H1 (cell line): Measurements from ENCODE around the gene AICDA. TPM values are rescaled to one million over a fixed set of nuclear protein-coding genes. Genes with fewer than 3 reads are reported as not detected.

ENCODE experiments used
- CTCF ChIA-PET: fragments of 300-600 bp; sonication (Branson Sonifier 250); formaldehyde crosslinking; loops from one replicate; lab custom pipeline; 2021; ENCODE audit not compliant: partially characterized antibody; lab: Charles Lee
- POLR2A ChIA-PET: fragments of 300-600 bp; sonication (Branson Sonifier 250); formaldehyde crosslinking; loops from one replicate; lab custom pipeline; 2021; ENCODE audit warnings: inconsistent platforms; ENCODE audit not compliant: partially characterized antibody; lab: Charles Lee
- DNase-seq, 2 experiments: peaks; one replicate each; pipeline versions ENCODE4 v3.0.0 to v3.0.0-alpha.2; 2010 to 2022; ENCODE audit warnings: low spot score in 2 of 2, low read depth in 1 of 2, mixed read lengths in 1 of 2
- FAIRE-seq: peaks from 2 replicates; lab custom pipeline; 2011; peaks lifted over from hg19 to GRCh38; lab: Jason Lieb, UNC
- H2AFZ ChIP-seq: 2 replicates; pipeline ENCODE4 v1.8.1; 2012; ENCODE audit warnings: low read length, inconsistent platforms
- H2AK5ac ChIP-seq: 2 replicates; pipeline ENCODE4 v1.6.1; 2013; ENCODE audit warnings: low read depth, low read length
- H2BK120ac ChIP-seq: replicated peaks from 2 replicates; pipeline ENCODE3; 2013; ENCODE audit warnings: low read depth, low read length, inconsistent platforms
- H2BK12ac ChIP-seq: 2 replicates; pipeline ENCODE4 v1.6.1; 2013; ENCODE audit warnings: low read depth, low read length
- H2BK15ac ChIP-seq: 2 replicates; pipeline ENCODE4 v1.6.1; 2013; ENCODE audit warnings: low read length
- H2BK20ac ChIP-seq: 2 replicates; pipeline ENCODE4 v1.6.1; 2013; ENCODE audit warnings: low read length
- H2BK5ac ChIP-seq: 2 replicates; pipeline ENCODE4 v1.6.1; 2013; ENCODE audit warnings: low read depth, low read length
- H3K14ac ChIP-seq: 2 replicates; pipeline ENCODE4 v1.6.1; 2013; ENCODE audit warnings: inconsistent platforms; ENCODE audit not compliant: insufficient read length
- H3K18ac ChIP-seq: 2 replicates; pipeline ENCODE4 v1.6.1; 2013; ENCODE audit warnings: low read length; ENCODE audit errors: extremely low read depth
- H3K23ac ChIP-seq: 2 replicates; pipeline ENCODE4 v1.6.1; 2013; ENCODE audit warnings: inconsistent platforms; ENCODE audit not compliant: insufficient read length
- H3K23me2 ChIP-seq: 2 replicates; pipeline ENCODE4 v1.6.1; 2013; ENCODE audit warnings: low read depth, low read length
- H3K27ac ChIP-seq: 2 replicates; pipeline ENCODE4 v1.6.1; 2011; ENCODE audit warnings: low read depth, low read length, inconsistent platforms
- H3K27me3 ChIP-seq, 4 experiments: replicated peaks in 1 of 4; 1 replicate in 1 of 4; 2 replicates in 3 of 4; pipeline versions ENCODE4 v1.6.1 to v1.8.1; 2011 to 2013; ENCODE audit warnings: low read length in 3 of 4, mild to moderate bottlenecking in 3 of 4, inconsistent platforms in 2 of 4, mixed read lengths in 2 of 4, moderate library complexity in 1 of 4; ENCODE audit not compliant: control insufficient read depth in 3 of 4, insufficient read depth in 3 of 4; ENCODE audit errors: extremely low read depth in 1 of 4
- H3K36me3 ChIP-seq, 4 experiments: 2 replicates each; pipeline versions ENCODE4 v1.6.1 to v1.8.1; 2011 to 2013; ENCODE audit warnings: mild to moderate bottlenecking in 4 of 4, low read length in 3 of 4, moderate library complexity in 2 of 4, control low read depth in 1 of 4, inconsistent platforms in 1 of 4; ENCODE audit not compliant: insufficient read depth in 4 of 4, control insufficient read depth in 2 of 4
- H3K4ac ChIP-seq: replicated peaks from 2 replicates; pipeline ENCODE3; 2013; ENCODE audit warnings: low read length, low read depth, mixed read lengths, inconsistent platforms; ENCODE audit not compliant: insufficient read length
- H3K4me1 ChIP-seq, 4 experiments: replicated peaks in 1 of 4; 1 replicate in 1 of 4; 2 replicates in 3 of 4; pipeline versions ENCODE4 v1.6.1 to v1.8.1; 2011 to 2013; ENCODE audit warnings: low read length in 3 of 4, inconsistent platforms in 2 of 4, mixed read lengths in 1 of 4; ENCODE audit not compliant: insufficient read depth in 4 of 4, control insufficient read depth in 3 of 4
- H3K4me2 ChIP-seq, 2 experiments: 2 replicates each; pipeline versions ENCODE4 v1.6.1 to v1.8.1; 2011 to 2013; ENCODE audit warnings: low read depth in 2 of 2, low read length in 2 of 2, control low read depth in 1 of 2, inconsistent platforms in 1 of 2, mild to moderate bottlenecking in 1 of 2; ENCODE audit not compliant: insufficient read depth in 1 of 2
- H3K4me3 ChIP-seq, 4 experiments: fragments of 200-600, 300-600 bp in 1 of 4; sonication (generic), shearing (Covaris generic), sonication (Bioruptor Twin) in 1 of 4; 2 replicates each; pipeline versions ENCODE4 v1.5.1 to v1.8.1; 2011 to 2016; ENCODE audit warnings: low read length in 4 of 4, low read depth in 3 of 4, control low read depth in 2 of 4, inconsistent platforms in 2 of 4, mild to moderate bottlenecking in 2 of 4, mixed read lengths in 1 of 4, moderate library complexity in 1 of 4; ENCODE audit not compliant: insufficient read depth in 2 of 4; ENCODE audit errors: extremely low read depth in 1 of 4
- H3K56ac ChIP-seq: replicated peaks from 2 replicates; pipeline ENCODE3; 2013; ENCODE audit warnings: low read depth, mild to moderate bottlenecking, mixed read lengths, low read length, inconsistent platforms; ENCODE audit not compliant: insufficient read length
- H3K79me1 ChIP-seq: 2 replicates; pipeline ENCODE4 v1.6.1; 2013; ENCODE audit warnings: low read depth, low read length, control low read depth
- H3K79me2 ChIP-seq, 2 experiments: 2 replicates each; pipeline versions ENCODE4 v1.6.1 to v1.8.1; 2012 to 2013; ENCODE audit warnings: low read length in 2 of 2, mild to moderate bottlenecking in 2 of 2, inconsistent platforms in 1 of 2; ENCODE audit not compliant: insufficient read depth in 2 of 2, control insufficient read depth in 1 of 2
- H3K9ac ChIP-seq, 4 experiments: replicated peaks in 1 of 4; 1 replicate in 1 of 4; 2 replicates in 3 of 4; pipeline versions ENCODE4 v1.6.1 to v1.8.1; 2011 to 2013; ENCODE audit warnings: low read depth in 3 of 4, low read length in 3 of 4, control low read depth in 2 of 4, mild to moderate bottlenecking in 2 of 4, moderate library complexity in 2 of 4, inconsistent platforms in 1 of 4; ENCODE audit errors: extremely low read depth in 1 of 4
- H3K9me3 ChIP-seq, 2 experiments: 2 replicates each; pipeline versions ENCODE4 v1.6.1 to v1.8.1; 2012 to 2013; ENCODE audit warnings: mild to moderate bottlenecking in 2 of 2, moderate library complexity in 2 of 2, control low read depth in 1 of 2, inconsistent platforms in 1 of 2, low read depth in 1 of 2, low read length in 1 of 2, mixed read lengths in 1 of 2; ENCODE audit not compliant: insufficient read depth in 2 of 2
- H4K20me1 ChIP-seq, 2 experiments: replicated peaks in 1 of 2; 2 replicates each; pipeline versions ENCODE3 to v1.8.1; 2011 to 2013; ENCODE audit warnings: inconsistent platforms in 2 of 2, low read length in 2 of 2, mild to moderate bottlenecking in 1 of 2; ENCODE audit not compliant: insufficient read depth in 2 of 2, control insufficient read depth in 1 of 2
- H4K5ac ChIP-seq: 2 replicates; pipeline ENCODE4 v1.6.1; 2013; ENCODE audit warnings: low read length, low read depth, mixed read lengths, inconsistent platforms; ENCODE audit not compliant: insufficient read length
- H4K8ac ChIP-seq: 2 replicates; pipeline ENCODE4 v1.8.0; 2013; ENCODE audit warnings: mild to moderate bottlenecking, moderate library complexity, low read length, inconsistent platforms; ENCODE audit not compliant: insufficient read depth; ENCODE audit errors: extremely low read depth
- H4K91ac ChIP-seq: replicated peaks from 2 replicates; pipeline ENCODE3; 2013; ENCODE audit warnings: low read length, mixed read lengths, inconsistent platforms; ENCODE audit not compliant: insufficient read length
- RAD21 ChIP-seq, 2 experiments: IDR thresholded peaks in 1 of 2; conservative IDR thresholded peaks in 1 of 2; 2 replicates each; pipeline ENCODE4 v1.6.1; 2011; ENCODE audit warnings: low read depth in 2 of 2, low read length in 2 of 2, improper control_type of control experiment in 1 of 2, inconsistent platforms in 1 of 2, mild to moderate bottlenecking in 1 of 2, moderate library complexity in 1 of 2
- TAF1 ChIP-seq: IDR thresholded peaks from 2 replicates; pipeline ENCODE4 v1.6.1; 2011; ENCODE audit warnings: mild to moderate bottlenecking, low read depth, low read length
- TCF12 ChIP-seq: IDR thresholded peaks from 2 replicates; pipeline ENCODE4 v1.6.1; 2011; ENCODE audit warnings: low read depth, mild to moderate bottlenecking, low read length
- WGBS, 2 experiments: shearing (Covaris generic) in 1 of 2; methylation state at CpG; one replicate each; pipeline versions ENCODE4 v1.1.6 to v1.1.7; 2013 to 2015; ENCODE audit warnings: low lambda C conversion rate in 2 of 2, mixed read lengths in 2 of 2, inconsistent platforms in 1 of 2, low coverage in 1 of 2, missing lambda C conversion rate in 1 of 2; ENCODE audit not compliant: insufficient replicate concordance in 2 of 2, insufficient coverage in 1 of 2, insufficient read length in 1 of 2; ENCODE audit errors: extremely low coverage in 1 of 2, missing lambda C conversion rate in 1 of 2; 5-methylcytosine and 5-hydroxymethylcytosine counted together
- polyA plus RNA-seq, 7 experiments: library from polyadenylated mRNA; depleted of rRNA in 3 of 7; stranded (reverse) in 5 of 7; unstranded in 2 of 7; fragments of >200 nt in 5 of 7; fragments of 200-250 nt in 2 of 7; gene quantifications; 1 replicate in 5 of 7; 2 replicates in 1 of 7; 4 replicates in 1 of 7; pipeline versions ENCODE4 v1.2.1 to v1.2.3, GENCODE V29; 2011 to 2013; ENCODE audit warnings: missing spikeins in 2 of 7, mixed read lengths in 2 of 7
- total RNA-seq: library from RNA; stranded (reverse); fragmentation: NEBNext Ultra II Directional; extraction: Animal tissue kit (Norgen Biotek cat#: 25700); gene quantifications from 2 replicates; pipeline ENCODE4 v1.2.1, GENCODE V29; 2021

The AICDA gene
- total and polyA plus RNA-seq, 2 of the 8 experiments (the other 6 are each of a cell fraction or from before 2014, with no cell fraction given) = not detected

GRCh38 chr12:8572507-8572906 lies 40.2 kb downstream of the AICDA start:
- H2BK15ac ChIP-seq = no peak overlapping the region
- H3K14ac ChIP-seq = no peak overlapping the region
- no peak overlapping the region for H2AFZ ChIP-seq
- no peaks in the 10 kb centered on the region for H3K4me1 ChIP-seq
- no peak overlapping the region for H3K27ac ChIP-seq
- H3K18ac ChIP-seq = no peak overlapping the region
- CTCF ChIA-PET = interaction anchor here (0.5 to 3.0 kb wide), 7 partner anchors 10 to 225 kb away, joined by 3 to 13 read pairs (median 4); no protein-coding TSS in a partner anchor
- no peak for TF ChIP-seq TCF12
- TF ChIP-seq TAF1 = no peak
- TF ChIP-seq RAD21 (IDR thresholded peaks at IDR 0.05 in 1 of 2, conservative IDR thresholded peaks at IDR 0.05 in 1 of 2; ENCODE audit: low read depth in 2 of 2, low read length in 2 of 2) = no peak
- TF ChIP-seq, all 59 proteins: peak for 0
- H4K5ac ChIP-seq = no peak overlapping the region
- DNase-seq (no peak), FAIRE-seq (no peak)
- POLR2A ChIA-PET = interaction anchor here (0.6 kb wide), 1 partner anchor 342 kb away, joined by 3 read pairs; no protein-coding TSS in a partner anchor
- H4K91ac ChIP-seq = no peak overlapping the region
- H3K23ac ChIP-seq = no peak overlapping the region
- H3K79me2 ChIP-seq = no peaks in the 10 kb centered on the region
- no peak overlapping the region for H2BK20ac ChIP-seq
- H2BK5ac ChIP-seq = no peak overlapping the region
- WGBS, 2 experiments = 92% methylated on average over 2 of the region's 2 CpGs; no CpG with 5 or more reads in 1 of the 2 experiments
- H3K56ac ChIP-seq = no peak overlapping the region
- no peak overlapping the region for H3K4me3 ChIP-seq
- H3K36me3 ChIP-seq = no peaks in the 10 kb centered on the region
- no peaks in the 10 kb centered on the region for H3K79me1 ChIP-seq
- H2AK5ac ChIP-seq = no peak overlapping the region
- no peak overlapping the region for H3K4me2 ChIP-seq
- H4K20me1 ChIP-seq = no peaks in the 10 kb centered on the region
- H3K27me3 ChIP-seq = no peaks in the 10 kb centered on the region
- H2BK12ac ChIP-seq = no peak overlapping the region
- H3K9ac ChIP-seq = no peak overlapping the region
- no peak overlapping the region for H3K4ac ChIP-seq
- H2BK120ac ChIP-seq = no peak overlapping the region
- peaks cover 5% of the 10 kb centered on the region in 2 experiments for H3K9me3 ChIP-seq
- no peaks in the 10 kb centered on the region for H3K23me2 ChIP-seq
- no peak overlapping the region for H4K8ac ChIP-seq
